PC-3 (cell line): Measurements from ENCODE around the gene RBL1. TPM values are rescaled to one million over a fixed set of nuclear protein-coding genes. Genes with fewer than 3 reads are reported as not detected.

Source experiments
- ATAC-seq: fragments of 200-7000 bp; cut with Tn5 transposase; 2 replicates; pipeline ENCODE4 v1.9.1; 2020; ENCODE audit warnings: mild to moderate bottlenecking, moderate library complexity
- BruUV-seq: library from RNA; stranded (reverse); fragments of 400-500 nt; replicated peaks from 2 replicates; lab custom pipeline; 2021; lab: Mats Ljungman, UMichigan
- CTCF ChIA-PET: fragments of 300-600 bp; sonication (Branson Sonifier 250); formaldehyde crosslinking; loops from one replicate; lab custom pipeline; 2022; ENCODE audit warnings: antibody characterized with exemption; lab: Charles Lee
- POLR2A ChIA-PET: fragments of 300-600 bp; sonication (Branson Sonifier 250); formaldehyde crosslinking; loops from one replicate; lab custom pipeline; 2022; ENCODE audit warnings: antibody characterized with exemption; ENCODE audit not compliant: unreplicated experiment; lab: Charles Lee
- DNase-seq: peaks from one replicate; pipeline ENCODE4 v3.0.0-alpha.2; 2015
- H2AFZ ChIP-seq: fragments of 300-600 bp; sonication (generic); 2 replicates; pipeline ENCODE4 v1.6.0; 2016; ENCODE audit warnings: antibody characterized with exemption, low read length
- H3F3A ChIP-seq: fragments of 300-600 bp; sonication (generic); one replicate; pipeline ENCODE4 v1.6.0; 2017; ENCODE audit warnings: antibody characterized with exemption, low read length, control low read depth, mild to moderate bottlenecking; ENCODE audit not compliant: unreplicated experiment
- H3K27ac ChIP-seq: fragments of 300-600 bp; sonication (generic); 2 replicates; pipeline ENCODE4 v1.5.1; 2016; ENCODE audit warnings: mild to moderate bottlenecking, low read length
- H3K27me3 ChIP-seq: fragments of 300-600 bp; sonication (generic); 2 replicates; pipeline ENCODE4 v1.6.1; 2016; ENCODE audit warnings: low read length, mixed read lengths
- H3K36me3 ChIP-seq: fragments of 300-600 bp; sonication (generic); 2 replicates; pipeline ENCODE4 v1.6.1; 2016; ENCODE audit warnings: low read depth, mixed run types, low read length, mixed read lengths
- H3K4me1 ChIP-seq: fragments of 300-600 bp; sonication (generic); 2 replicates; pipeline ENCODE4 v1.5.1; 2016; ENCODE audit warnings: low read length; ENCODE audit not compliant: insufficient read depth
- H3K4me2 ChIP-seq: fragments of 300-600 bp; sonication (generic); 2 replicates; pipeline ENCODE4 v1.6.0; 2016; ENCODE audit warnings: low read length
- H3K4me3 ChIP-seq: fragments of 300-600 bp; sonication (generic); 2 replicates; pipeline ENCODE4 v1.5.1; 2016; ENCODE audit warnings: mild to moderate bottlenecking, low read length, mixed read lengths
- H3K79me2 ChIP-seq: fragments of 300-600 bp; sonication (generic); 2 replicates; pipeline ENCODE4 v1.6.1; 2017; ENCODE audit warnings: low read length, mixed read lengths
- H3K9ac ChIP-seq: fragments of 300-600 bp; sonication (generic); 2 replicates; pipeline ENCODE4 v1.6.0; 2016; ENCODE audit warnings: mild to moderate bottlenecking, low read length
- H3K9me2 ChIP-seq: fragments of 300-600 bp; sonication (generic); replicated peaks from 2 replicates; pipeline ENCODE4 v1.6.1; 2016; ENCODE audit warnings: mixed run types, low read length, mixed read lengths
- H3K9me3 ChIP-seq: fragments of 300-600 bp; sonication (generic); 2 replicates; pipeline ENCODE4 v1.6.1; 2016; ENCODE audit warnings: low read length, mixed read lengths
- H4K20me1 ChIP-seq: fragments of 300-600 bp; sonication (generic); 2 replicates; pipeline ENCODE4 v1.6.1; 2016; ENCODE audit warnings: low read length, mixed read lengths
- CTCF ChIP-seq: fragments of 300-600 bp; sonication (generic); conservative IDR thresholded peaks from 2 replicates; pipeline ENCODE4 v1.5.1; 2017; ENCODE audit warnings: antibody characterized with exemption, low read depth, mild to moderate bottlenecking, low read length
- EZH2 ChIP-seq: fragments of 300-600 bp; sonication (generic); IDR thresholded peaks from one replicate; pipeline ENCODE4 v1.6.1; 2017; ENCODE audit warnings: antibody characterized with exemption, mild to moderate bottlenecking, low read length; ENCODE audit not compliant: unreplicated experiment
- EZH2phosphoT487 ChIP-seq: fragments of 300-600 bp; sonication (generic); IDR thresholded peaks from 2 replicates; pipeline ENCODE4 v1.6.1; 2018; ENCODE audit warnings: mild to moderate bottlenecking, antibody characterized with exemption, low read length, borderline replicate concordance
- intact Hi-C: fragments of 100-400 bp; cut with micrococcal nuclease; formaldehyde crosslinking; loops from 2 replicates; pipeline ENCODE4 v1.9.0; 2023
- total RNA-seq: library from RNA; depleted of rRNA; stranded (reverse); fragments of >200 nt; gene quantifications from 2 replicates; pipeline ENCODE4 v1.2.3, GENCODE V29; 2014

Gene RBL1
- total RNA-seq, 1 experiment from 2014 or later = 41.1 TPM

GRCh38 chr20:36988494-36988966 lies 107.3 kb downstream of the RBL1 start:
- peak; percentile 24; the same call in 1 of the 2 replicates for ATAC-seq
- Histone ChIP-seq H3K27me3 (no peaks in the 10 kb centered on the region), H3K79me2 (no peaks in the 10 kb centered on the region), H3K36me3 (no peaks in the 10 kb centered on the region), H4K20me1 (no peaks in the 10 kb centered on the region), H3K4me3 (no peak overlapping the region), H3F3A (no peaks in the 10 kb centered on the region), H3K9ac (no peak overlapping the region), H3K9me2 (no peaks in the 10 kb centered on the region), H3K9me3 (no peaks in the 10 kb centered on the region), H3K4me1 (no peaks in the 10 kb centered on the region), H3K27ac (no peak overlapping the region), H2AFZ (peak overlapping the region; percentile 46; the same call in 1 of the 2 replicates), H3K4me2 (no peak overlapping the region)
- no TSS peak for BruUV-seq
- intact Hi-C loops = no loop called here
- ChIA-PET CTCF (no interaction called here), POLR2A (no interaction called here)
- DNase-seq = peak; percentile 32
- TF ChIP-seq EZH2phosphoT487 (no peak), CTCF (no peak), EZH2 (no peak)

GRCh38 chr20:36984257-36984638 lies 111.5 kb downstream of the RBL1 start:
- no peaks in the 10 kb centered on the region for H3K9me2 ChIP-seq
- no peaks in the 10 kb centered on the region for H4K20me1 ChIP-seq
- no peak for TF ChIP-seq EZH2phosphoT487
- TF ChIP-seq EZH2 = no peak
- no peak for TF ChIP-seq CTCF
- no peak overlapping the region for H3K4me3 ChIP-seq
- no TSS peak for BruUV-seq
- ChIA-PET POLR2A (no interaction called here), CTCF (no interaction called here)
- no peak overlapping the region for H3K4me2 ChIP-seq
- no peaks in the 10 kb centered on the region for H3K27me3 ChIP-seq
- H3K9ac ChIP-seq = no peak overlapping the region
- H3K27ac ChIP-seq = no peak overlapping the region
- DNase-seq (no peak), ATAC-seq (no peak)
- no peaks in the 10 kb centered on the region for H3K4me1 ChIP-seq
- intact Hi-C loops = no loop called here
- H3K36me3 ChIP-seq = no peaks in the 10 kb centered on the region
- H3K9me3 ChIP-seq = no peaks in the 10 kb centered on the region
- no peaks in the 10 kb centered on the region for H3K79me2 ChIP-seq
- no peak overlapping the region for H2AFZ ChIP-seq
- no peaks in the 10 kb centered on the region for H3F3A ChIP-seq

DNA sequence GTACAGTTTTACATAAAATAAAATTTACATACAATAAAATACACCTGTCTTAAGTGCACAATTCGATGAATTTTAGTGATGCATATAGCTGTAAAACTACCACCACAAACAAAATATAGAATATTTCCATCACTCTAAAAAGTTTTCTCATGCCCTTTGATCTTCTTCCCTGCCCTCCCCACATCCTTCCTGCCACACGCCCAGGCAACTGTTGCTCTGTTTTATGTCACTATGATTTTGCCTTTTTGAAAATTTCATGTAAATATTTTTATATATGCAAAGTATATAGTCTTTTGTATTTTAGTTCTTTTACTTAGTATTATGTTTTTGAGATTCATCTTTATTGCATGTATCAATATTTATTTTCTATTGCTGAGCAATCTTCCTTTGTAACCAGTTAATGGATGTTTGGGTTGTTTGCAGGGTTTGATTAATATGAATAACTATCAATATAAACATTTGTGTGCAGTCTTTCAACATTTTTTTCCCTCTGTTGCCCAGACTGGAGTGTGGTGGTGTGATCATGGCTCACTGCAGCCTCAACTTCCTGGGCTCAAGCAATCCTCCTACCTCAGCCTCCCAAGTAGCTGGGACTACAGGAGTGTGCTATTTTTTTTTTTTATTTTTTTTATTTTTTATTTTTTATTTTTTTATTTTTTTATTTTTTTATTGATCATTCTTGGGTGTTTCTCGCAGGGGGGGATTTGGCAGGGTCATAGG lies 120.5 kb downstream of the RBL1 start:
- DNase-seq = no peak
- no peaks in the 10 kb centered on the region for H3K9me2 ChIP-seq
- no peaks in the 10 kb centered on the region for H3K79me2 ChIP-seq
- H3K27me3 ChIP-seq = no peaks in the 10 kb centered on the region
- no peak overlapping the region for H3K9ac ChIP-seq
- ATAC-seq = no peak
- ChIA-PET CTCF (no interaction called here), POLR2A (no interaction called here)
- no peaks in the 10 kb centered on the region for H4K20me1 ChIP-seq
- no peak overlapping the region for H3K4me3 ChIP-seq
- no peaks in the 10 kb centered on the region for H3F3A ChIP-seq
- H3K27ac ChIP-seq = no peak overlapping the region
- H3K36me3 ChIP-seq = no peaks in the 10 kb centered on the region
- H2AFZ ChIP-seq = no peak overlapping the region
- H3K4me2 ChIP-seq = no peak overlapping the region
- no peaks in the 10 kb centered on the region for H3K4me1 ChIP-seq
- intact Hi-C loops = no loop called here
- BruUV-seq = no TSS peak
- H3K9me3 ChIP-seq = no peaks in the 10 kb centered on the region
- TF ChIP-seq EZH2 = no peak
- no peak for TF ChIP-seq EZH2phosphoT487
- no peak for TF ChIP-seq CTCF
